Fibroblast of skin of scalp (primary cell): ENCODE data around the gene PPME1.

Source experiments
- DNase-seq: peaks from one replicate; pipeline ENCODE4 v3.0.0-alpha.2; 2013

PPME1 gene

DNA sequence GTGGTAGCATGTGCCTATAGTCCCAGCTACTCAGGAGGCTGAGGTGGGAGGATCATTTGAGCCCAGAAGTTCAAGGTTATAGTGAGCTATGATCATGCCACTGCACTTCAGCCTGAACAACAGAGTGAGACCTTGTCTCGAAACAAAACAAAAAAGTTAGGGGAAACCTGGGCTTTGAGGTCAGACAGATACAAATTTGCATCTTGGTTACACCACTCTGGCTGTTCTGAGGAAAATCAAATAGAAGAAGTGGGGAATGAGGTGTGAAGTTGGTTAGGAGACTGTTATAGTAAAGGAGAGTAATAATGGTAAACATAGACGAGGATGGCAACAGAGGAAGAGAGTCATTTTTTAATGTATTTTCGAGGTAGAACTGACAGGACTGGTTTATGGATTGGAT lies 62.6 kb downstream of the PPME1 start:
- DNase-seq = no peak

DNA sequence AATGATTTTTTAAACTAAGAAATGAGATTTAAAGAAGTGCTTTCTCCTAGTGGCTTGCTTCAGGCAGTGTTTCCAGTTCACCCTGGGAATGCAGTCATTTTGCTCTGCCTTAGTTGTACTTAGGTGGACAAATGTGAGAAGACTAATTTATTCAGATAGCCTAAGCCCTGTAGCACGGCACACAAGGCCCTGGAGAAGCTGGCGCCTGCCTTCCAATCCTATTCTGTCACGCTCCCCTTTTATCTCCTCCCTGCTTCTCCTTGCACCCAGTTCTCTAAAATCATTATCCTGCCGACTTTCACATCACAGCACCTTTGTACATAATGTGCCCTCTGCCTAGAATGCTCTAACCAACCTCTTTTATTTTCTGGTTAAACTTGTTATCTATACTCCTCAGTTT lies 64.0 kb downstream of the PPME1 start:
- no peak for DNase-seq

DNA sequence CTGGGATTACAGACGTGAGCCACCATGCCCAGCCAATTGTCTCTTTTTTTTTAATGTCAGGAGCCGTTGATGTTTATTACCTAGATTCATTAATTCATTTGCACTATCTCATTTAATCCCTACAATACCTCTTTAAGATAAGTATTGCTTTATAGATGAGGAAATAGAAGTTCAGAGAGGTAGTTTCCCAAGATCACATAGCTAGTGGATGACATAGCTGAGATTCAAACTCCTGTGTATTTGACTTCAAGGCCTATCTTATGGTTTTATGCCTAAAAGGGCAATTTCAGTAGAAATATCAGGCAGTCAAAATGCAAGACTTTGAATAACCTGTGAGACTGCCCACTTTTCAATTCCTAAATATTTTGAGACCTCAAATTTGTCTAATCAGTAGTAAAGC lies 66.5 kb downstream of the PPME1 start:
- no peak for DNase-seq

DNA sequence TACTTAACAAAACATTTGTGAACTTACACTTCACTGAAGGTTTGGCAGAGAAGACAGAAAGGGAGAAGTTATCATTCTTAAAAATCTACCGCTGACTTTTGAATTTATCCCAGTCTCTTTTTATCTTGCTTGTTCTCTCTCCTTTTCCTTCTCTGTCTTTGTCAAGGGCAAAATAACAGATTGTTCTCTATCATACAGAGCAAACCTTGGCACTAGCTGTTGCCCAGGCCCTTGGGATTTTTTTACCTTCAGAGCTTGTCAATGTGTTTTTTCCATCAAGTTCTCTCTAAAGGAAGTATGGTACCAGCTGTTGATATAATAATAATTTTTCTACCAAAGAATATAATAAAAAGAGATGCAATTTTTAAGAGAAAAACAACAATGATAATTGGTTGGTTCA lies 67.2 kb downstream of the PPME1 start:
- no peak for DNase-seq

DNA sequence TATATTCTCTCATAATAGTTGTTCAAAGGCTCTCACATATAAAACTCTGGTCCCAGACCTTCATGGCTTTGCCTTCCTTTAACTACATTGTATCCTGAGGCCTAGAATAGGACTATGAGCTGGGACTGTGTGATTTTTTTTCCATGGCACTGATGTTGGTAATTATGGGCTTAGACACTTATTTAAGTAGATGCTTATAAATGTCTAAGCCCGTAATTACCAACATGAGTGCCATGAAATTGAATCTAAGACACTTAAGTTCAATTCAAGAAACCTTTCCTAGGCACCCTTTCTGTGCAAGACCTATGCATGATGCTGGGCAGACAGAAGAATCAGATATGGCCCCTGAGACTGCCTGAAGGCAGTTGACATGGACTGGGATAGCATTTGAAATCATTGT lies 77.4 kb downstream of the PPME1 start:
- DNase-seq = no peak

DNA sequence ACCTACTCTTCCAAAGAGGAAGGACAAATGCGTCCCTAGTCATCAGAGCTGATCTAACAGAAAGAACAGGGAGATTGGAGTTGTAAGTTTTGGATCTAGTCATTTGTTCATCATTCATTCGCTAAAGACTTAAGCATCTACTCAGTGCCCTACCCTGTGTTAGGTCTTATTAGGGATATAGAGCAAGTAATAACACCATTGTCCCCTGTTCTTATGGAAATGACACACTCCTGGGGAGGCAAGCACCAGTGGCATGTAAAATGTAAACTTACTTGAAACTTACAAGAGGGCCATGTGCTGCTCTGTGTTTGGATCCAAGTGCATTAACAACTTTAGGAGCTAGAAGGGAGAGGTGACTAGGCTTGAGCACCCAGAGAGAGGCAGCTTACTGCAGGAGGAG lies 78.4 kb downstream of the PPME1 start:
- DNase-seq = no peak

DNA sequence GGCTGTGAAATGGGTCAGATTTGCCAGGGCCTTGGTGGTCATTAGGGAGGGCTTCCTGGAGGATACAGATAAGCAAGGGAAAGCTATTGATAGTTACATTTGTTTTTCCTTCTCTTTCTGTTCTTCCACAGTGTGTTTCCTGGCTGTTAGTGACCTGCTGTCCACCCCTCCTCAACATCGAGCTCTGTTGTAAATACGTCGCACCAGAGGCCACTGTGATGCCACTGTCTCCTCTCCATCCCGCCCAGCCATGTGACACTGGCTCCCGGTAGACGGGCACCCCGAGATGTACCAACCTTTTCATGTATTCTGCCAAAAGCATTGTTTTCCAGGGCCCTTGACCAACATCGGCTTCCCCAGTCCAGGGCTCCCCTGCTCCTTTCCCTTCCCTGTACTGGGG lies 82.3 kb downstream of the PPME1 start:
- DNase-seq = no peak

DNA sequence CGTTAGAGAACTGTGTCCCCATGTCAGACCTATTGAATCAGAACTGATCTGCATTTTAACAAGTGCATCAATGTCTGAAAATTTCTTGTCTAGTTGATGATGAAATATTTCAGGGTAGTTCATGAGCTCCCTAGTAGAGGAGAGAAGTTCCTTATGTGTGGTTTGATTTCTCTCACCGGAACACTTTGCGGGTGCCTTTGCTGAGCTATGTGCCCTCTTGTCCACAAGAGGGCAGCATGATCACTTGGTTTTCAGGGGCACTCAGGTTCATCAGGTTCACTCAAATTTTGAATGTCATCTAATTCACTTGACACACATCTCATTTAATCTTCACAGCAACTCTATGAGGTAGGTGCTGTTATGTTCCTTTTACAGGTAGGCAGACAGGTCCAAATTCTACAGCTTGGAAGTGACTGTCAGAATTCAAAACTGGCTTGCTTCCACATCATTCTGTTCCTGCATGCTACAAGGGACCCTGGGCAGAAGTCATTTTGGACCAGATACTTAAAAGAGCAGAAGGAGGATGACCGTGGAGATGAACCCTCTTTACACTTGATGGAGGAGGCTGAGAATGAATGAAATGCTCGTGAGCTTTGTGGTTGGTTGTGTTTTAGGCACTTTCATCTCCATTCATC lies 84.8 kb downstream of the PPME1 start:
- DNase-seq = peak; percentile 69

DNA sequence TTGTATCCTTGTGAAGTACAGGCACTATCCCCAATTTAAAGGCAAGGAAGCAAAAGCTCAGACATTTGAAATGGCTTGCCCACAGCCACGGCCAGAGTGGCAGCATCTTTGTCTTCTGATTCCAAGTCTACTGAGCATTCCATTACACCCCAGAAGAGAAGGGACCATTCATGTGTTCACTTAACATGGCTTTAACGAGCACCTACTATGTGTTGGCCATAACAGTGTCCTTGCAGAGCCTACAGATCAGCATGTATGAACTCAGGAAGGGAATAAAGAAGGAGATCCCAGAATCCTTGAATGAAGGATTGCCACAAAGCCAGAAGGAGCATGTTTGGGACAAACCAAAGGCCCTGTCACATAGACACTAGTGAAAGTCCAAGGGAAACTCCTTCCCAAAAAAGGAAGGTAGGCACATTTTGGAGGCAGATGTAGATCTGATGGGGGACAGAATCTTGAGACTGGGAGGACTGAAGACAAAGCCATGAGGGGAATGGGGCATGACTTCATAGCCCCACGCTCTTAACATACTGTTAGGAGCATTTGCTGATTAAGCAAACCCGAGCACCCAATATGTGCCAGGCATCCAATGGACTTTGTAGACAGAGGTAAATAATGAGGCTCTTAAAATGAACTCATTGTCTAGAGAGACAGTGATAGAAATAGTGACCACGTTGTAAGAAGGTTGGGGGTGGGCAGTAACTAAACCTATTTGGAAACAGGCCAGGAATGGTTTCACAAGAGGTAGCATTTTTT lies 85.5 kb downstream of the PPME1 start:
- DNase-seq = no peak

DNA sequence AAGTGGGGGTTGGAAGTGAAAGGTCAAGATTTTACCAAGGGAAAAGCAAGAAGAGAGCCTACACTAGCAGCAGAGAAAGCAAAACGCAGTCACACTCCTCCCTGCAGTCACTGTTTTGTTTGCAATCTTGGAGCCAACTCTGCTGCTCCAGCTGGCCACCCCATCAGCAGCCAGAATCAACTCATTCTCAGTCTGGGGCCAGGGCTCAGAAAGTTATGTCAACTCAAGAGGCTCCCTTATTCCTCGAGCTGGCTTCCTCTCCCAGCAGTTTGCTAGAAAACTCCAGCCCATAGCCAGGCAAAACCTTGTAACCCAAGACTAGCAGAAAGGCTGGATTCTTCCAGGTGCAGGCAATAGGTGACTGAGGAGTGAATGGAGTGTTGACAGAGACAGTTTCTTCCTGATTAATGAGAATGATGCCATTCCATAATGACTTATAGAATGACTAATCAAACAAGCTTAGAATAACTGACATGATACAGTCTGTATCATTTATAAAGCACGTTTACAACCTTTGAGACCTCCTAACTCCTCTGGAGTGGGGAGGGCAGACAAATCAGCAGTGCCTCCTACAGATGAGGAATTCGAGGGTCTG lies 87.0 kb downstream of the PPME1 start:
- peak; percentile 59 for DNase-seq

DNA sequence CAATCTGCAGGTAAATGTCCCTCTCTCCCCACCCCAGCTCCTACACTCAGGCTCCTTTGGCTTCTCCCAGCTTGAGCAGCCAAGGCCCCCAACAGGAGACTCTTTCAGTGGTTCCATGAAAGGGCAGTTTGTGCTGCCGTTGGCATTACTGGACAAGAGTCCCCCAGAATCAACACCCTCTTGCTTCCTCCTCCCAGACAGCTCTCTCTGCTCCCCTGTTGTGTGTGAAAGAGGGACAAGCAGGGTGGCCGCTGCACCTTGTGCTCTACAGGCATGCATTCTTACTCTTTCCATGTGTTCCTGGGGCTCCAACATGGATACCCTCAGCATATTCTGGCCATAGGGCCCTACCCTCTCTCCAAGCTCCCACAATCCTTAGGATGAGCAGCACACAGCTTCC lies 91.6 kb downstream of the PPME1 start:
- DNase-seq = no peak

DNA sequence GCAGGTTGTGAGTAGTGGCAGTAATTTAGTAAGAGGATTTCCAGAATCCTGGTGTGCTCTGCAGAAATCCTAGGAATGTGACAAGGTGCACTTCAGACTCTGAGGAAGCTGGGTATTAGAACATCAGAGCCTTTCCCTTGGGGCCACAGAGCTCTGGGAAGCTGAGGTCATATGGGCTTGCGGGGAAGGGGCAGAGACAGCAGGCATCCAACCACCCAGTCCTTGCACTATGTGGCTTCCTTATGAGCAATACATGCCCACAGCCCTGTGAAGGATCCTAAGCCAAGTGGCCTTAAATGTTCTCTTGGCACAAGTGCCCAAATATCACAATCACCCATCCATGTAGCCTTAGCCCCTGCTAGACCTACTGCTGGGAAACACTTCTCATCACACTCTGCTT lies 94.2 kb downstream of the PPME1 start:
- no peak for DNase-seq

DNA sequence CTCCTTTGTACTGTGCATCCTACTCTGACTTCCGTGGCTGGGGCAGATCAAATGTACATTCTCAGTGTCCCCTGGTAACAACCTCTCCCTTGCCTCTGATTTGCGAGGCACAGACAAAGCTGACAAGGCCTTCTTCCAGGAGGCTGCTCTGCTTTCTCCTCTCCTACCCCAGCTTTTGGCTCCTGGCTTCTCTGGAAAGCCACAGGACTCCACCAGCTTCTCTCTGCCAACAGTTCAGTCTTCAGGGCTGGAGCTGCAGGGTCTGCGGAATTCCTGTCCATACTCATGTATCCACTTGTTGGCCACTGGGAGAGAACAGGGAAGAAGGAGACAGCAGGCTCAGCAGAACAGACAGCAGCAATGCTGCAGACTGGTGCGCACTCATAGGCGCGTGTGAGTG lies 95.9 kb downstream of the PPME1 start:
- no peak for DNase-seq

DNA sequence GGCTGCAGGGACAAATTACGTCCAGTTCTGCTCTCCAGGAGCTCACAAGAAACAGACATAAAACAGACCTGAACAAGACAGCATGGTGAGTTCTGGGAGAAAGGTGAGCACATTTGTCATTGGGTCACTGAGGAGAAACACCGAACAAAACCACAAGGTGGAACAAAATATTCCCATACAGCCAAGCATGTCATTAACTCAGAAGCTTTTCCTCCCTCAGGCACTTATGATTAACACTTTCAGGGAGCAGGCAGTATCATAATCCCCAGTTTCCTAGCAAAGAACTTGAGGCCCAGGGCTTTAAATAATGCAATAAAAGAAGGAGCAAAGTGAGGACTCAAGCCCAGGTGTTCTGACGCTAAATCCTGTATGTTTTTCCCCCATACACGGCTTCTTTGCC lies 97.4 kb downstream of the PPME1 start:
- DNase-seq = no peak

DNA sequence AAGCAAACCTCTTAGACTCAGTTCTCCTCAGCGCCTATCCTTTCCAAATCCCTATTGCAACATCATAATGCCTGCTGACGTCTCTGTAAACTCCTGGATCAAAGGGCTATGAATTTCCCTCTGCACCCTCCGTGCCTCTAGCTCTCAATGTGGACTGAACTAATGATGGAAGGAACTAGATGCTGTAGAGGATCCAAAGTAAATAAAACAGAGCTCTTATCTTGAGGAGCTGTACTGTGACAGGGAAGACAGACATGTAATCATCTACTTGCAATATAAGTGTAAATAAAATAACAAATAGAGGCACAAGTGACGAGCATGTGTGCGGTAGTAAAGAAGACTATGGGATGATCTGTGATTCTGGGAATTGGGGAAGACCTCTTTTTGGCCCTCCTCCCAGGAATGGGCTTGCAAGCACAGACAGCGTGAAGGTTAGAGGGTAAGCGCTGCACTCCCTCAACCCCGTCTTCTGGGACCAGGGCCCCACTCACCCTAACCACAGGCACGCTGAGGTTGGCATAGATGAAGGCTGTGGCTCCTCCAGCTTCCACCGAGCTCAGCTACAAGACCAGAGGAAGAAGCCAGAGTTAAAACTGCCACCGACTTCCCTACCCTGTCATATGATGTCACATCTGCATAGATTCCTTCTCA lies 98.2 kb downstream of the PPME1 start:
- DNase-seq = peak; percentile 46

DNA sequence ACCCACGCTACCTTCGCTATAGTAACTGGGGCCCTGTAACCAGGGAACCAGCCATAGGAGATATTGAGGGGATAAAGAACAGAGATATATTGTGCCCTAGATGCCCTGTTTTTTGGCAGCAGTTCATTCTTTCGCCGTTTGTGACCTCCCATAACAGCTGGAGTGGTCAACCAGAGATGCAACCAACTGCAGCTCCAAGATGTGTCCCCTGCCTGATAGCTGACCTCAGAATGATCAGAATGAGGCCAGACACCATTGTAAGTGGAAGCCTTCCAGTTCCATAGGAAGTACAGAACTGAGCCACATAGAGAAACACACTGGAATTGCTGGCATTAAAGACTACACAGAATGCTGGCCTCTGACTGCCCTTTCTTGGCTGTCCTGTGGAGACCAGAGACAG lies 101.2 kb downstream of the PPME1 start:
- no peak for DNase-seq

DNA sequence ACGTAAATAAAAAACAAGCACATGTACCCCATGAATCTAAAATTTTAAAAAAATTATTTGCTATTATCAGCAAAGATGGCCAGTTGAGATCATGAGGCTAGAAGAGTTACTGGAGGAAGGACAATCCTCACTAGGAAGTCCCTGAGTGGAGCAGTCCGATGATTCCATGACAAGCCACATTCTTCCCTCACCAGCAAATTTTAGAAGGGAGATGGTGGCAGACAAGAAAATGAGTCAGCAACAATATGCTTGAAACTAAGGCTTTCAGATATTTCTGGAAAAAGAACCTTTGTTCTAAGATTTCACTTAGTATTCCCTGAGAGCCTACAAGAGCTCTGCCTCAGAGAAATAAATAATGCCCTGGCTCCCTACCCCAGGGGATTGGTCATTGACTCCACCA lies 105.5 kb downstream of the PPME1 start:
- DNase-seq = peak; percentile 73

DNA sequence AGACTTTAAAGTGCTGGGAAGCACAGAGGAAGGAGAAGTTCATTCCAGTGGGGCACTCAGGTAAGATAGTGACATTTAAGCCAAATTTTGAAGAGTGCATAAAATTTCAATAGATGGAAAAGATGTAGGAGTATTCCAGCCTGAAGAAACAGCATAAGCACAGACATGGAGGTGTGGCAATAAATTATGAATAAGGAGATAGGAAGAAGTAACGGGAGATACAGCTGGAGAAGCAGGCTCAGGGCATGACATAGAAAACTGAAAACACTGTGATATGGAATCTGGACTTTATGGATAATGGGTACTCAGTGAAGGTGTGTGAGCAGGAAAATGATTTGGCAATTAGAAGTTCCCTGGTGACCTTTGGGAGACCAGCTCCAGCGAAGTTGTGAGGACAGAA lies 107.0 kb downstream of the PPME1 start:
- no peak for DNase-seq

DNA sequence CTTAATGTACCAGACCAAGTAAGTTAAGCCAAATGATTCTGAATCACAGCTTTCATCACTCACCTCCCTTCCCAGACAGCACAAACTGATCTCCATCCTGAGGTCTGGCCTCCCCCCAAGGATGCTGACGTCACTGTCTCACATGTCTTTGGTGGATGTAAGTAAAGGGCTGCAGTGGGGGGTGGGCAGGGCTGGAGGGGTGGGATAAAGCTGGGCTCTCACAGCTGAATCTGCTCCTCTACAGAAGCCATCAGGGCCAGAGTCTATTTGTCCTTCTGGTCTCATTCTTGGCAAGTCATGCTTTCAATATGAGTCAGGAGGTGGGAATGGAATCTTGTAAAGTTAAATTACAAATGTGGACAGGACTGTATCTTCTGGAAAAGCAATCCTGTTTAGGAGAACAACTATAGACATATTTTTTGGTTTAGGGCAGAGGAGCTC lies 107.7 kb downstream of the PPME1 start:
- peak; percentile 100 for DNase-seq

DNA sequence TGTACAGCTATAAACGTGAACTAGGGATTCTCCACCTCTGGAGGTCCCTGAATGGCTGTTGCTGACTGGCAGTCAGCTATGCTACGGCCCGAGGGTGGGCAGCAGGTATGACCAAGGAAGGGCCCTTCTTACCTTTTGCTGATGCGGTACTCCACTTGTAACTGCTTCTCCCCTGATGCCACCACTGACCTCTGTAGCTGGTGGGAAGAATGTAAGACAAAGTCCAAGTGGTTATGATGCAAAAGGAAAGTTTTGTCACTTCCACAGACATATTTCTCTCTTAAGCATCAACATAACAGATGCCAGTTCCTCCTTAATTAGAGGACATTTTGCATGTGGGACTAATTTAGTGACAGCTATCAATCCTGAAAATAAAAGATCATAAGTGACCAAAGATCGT lies 108.2 kb downstream of the PPME1 start:
- DNase-seq = no peak

DNA sequence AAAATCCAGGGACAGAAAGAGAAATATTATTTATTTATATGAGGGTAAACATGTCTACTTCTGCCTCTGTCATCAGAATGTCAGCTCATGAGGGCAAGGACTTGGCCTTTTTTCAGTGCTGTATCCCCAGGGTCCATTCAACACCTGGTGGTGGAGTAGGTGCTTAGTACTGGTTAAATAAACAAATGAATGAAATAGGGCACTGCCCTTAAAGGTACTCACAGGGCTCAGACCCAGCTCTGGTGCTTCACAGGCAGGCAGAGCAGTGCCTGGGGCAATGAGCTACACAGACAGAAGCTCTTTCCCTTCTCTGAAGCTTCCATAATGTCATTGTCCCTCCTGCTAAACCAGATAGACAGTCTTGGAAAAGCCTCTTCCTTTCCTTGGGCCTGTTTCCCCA lies 109.4 kb downstream of the PPME1 start:
- no peak for DNase-seq

DNA sequence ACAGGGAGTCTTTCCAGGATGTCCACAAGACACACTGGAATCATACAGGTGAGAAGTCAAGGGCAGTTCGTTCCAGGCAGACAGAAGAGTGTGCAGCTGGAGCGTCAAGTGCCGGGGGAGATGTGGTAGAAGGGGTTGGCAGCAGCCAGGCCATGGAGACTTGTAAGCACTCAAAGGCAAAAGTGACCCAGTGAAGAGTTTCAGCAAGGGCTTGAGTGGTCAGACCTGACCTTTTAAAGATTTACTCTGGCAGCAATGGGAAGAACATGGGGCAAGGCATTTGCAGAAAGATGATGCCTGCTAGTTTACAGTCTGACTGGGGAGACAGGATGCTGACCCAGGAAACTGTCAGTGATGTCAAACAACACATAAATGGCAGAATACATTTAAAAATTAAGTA lies 111.3 kb downstream of the PPME1 start:
- DNase-seq = no peak

DNA sequence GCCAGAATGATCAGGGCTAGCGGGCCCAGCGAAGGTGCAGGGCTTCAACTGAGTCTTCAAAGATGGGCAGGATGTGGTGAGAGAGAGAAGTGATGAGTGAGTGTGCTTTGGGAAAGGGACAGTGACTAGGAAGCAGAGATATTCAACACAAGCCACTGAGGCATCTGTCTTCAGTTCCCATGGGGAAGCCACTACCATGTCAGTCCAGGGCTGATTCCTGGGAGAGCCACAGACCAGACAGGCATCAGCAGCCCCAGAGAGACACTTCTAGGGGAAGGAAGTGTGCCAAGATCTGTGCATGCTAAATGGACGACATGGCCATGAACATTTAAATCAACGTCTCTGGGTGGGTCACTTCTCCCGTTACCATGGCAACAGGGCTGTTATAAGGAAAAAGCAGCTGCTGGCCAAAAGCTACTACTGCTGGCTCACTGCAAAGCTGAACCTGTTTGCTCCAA lies 111.9 kb downstream of the PPME1 start:
- peak; percentile 68 for DNase-seq
